AG04449 (cell line): Measurements from ENCODE around the gene MS4A12.
"Not testable (repeated sequence)": the region's sequence is repeated elsewhere in the genome, so short reads cannot be mapped to it uniquely, and the experiment has no call there.

ENCODE experiments used
- CTCF ChIA-PET: fragments of 350-600 bp; formaldehyde crosslinking; extraction: SDS; loops from one replicate; lab custom pipeline; 2021; ENCODE audit warnings: antibody characterized with exemption; lab: Yijun Ruan, JAX
- POLR2A ChIA-PET: fragments of 400-600, 350-600 bp; formaldehyde crosslinking; extraction: SDS; loops from one replicate; lab custom pipeline; 2020; ENCODE audit warnings: antibody characterized with exemption, inconsistent platforms; lab: Yijun Ruan, JAX
- DNase-seq: peaks from one replicate; pipeline ENCODE4 v3.0.0-alpha.2; 2010; ENCODE audit warnings: low read depth, low spot score
- H3K4me3 ChIP-seq: 2 replicates; pipeline ENCODE4 v1.5.1; 2011; ENCODE audit warnings: low read depth, mild to moderate bottlenecking, control low read depth, low read length
- CTCF ChIP-seq: IDR thresholded peaks from one replicate; pipeline ENCODE4 v1.5.1; 2011; ENCODE audit warnings: mild to moderate bottlenecking, moderate library complexity, low read length, control low read depth, inconsistent platforms; ENCODE audit not compliant: insufficient read depth; ENCODE audit errors: missing control alignments

The MS4A12 gene

GRCh38 chr11:60492488-60493009 lies at the start of gene MS4A12:
TSS of gene MS4A12 (plus strand) at chr11:60492778. CDS start at chr11:60497319, 4,541 bp downstream.
- H3K4me3 ChIP-seq = no peak within 1 kb of the TSS
- CTCF ChIA-PET = no interaction called here

GRCh38 chr11:60447070-60447469 lies 45.5 kb upstream of the MS4A12 start:
- DNase-seq = no peak
- POLR2A ChIA-PET = no interaction called here
- CTCF ChIA-PET = no interaction called here
- TF ChIP-seq CTCF = no peak
- no peak overlapping the region for H3K4me3 ChIP-seq

More at GRCh38 chr11:60492488-60493009, at the start of gene MS4A12:
- no peak for TF ChIP-seq CTCF
- DNase-seq = no peak
- POLR2A ChIA-PET = no interaction called here

DNA sequence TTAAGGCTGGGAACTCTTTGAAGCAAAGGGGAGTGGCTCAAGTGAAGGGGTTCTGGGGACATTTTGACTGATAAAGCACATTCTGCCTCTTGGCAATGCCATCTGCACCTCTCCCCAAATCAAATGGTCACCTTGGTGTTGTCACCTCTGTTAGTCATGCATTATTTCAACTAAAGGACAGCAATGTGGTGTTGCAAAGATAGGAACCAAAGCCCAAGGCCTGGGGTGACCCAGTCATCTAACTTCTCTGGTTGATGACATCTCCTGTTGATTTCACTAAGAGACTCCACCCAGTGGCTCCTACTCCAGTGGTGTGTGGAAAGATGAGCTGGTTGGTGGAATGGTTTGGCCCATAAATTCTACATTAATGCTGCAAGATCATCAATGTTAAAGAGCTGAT lies 44.7 kb upstream of the MS4A12 start:
- no peak for TF ChIP-seq CTCF
- ChIA-PET CTCF (no interaction called here), POLR2A (no interaction called here)
- H3K4me3 ChIP-seq = no peak overlapping the region
- DNase-seq = no peak

- CTCF ChIA-PET, H3K4me3 ChIP-seq, DNase-seq, POLR2A ChIA-PET: not testable (repeated sequence)
Measured at GRCh38 chr11:60451185-60451584, 41.4 kb upstream of the MS4A12 start.

DNA sequence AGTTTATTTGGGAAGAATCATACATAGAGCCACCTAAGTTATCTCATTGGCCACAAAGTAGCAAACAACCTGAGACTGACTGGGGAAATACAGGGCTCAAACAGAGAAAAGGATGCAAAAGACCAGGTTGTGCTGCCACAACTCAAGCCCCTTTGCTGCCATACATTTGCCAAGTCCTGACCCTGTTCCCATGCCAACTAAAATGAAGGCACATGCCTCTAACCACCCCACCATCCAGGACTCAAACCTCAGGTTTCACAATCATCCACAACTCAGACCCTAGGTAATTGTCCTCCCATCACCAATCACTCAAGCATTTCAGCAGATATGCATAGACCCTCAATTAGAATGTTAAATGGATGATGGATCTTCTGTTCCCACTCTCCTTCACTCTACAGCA lies 38.4 kb upstream of the MS4A12 start:
- CTCF ChIA-PET = no interaction called here
- no peak overlapping the region for H3K4me3 ChIP-seq
- POLR2A ChIA-PET = no interaction called here
- TF ChIP-seq CTCF = no peak
- DNase-seq = no peak

GRCh38 chr11:60455531-60456042 lies 37.0 kb upstream of the MS4A12 start, which contains the start of gene MS4A1:
TSS of gene MS4A1 (plus strand) at chr11:60455847. CDS start at chr11:60462375, 6,528 bp downstream.
- DNase-seq = no peak
- H3K4me3 ChIP-seq = no peak within 1 kb of the TSS
- ChIA-PET POLR2A (no interaction called here), CTCF (no interaction called here)
- no peak for TF ChIP-seq CTCF

GRCh38 chr11:60457576-60457975 lies 35.0 kb upstream of the MS4A12 start:
- no peak for TF ChIP-seq CTCF

More at GRCh38 chr11:60457576-60457975, 35.0 kb upstream of the MS4A12 start:
- no peak overlapping the region for H3K4me3 ChIP-seq
- no peak for DNase-seq
- CTCF ChIA-PET = no interaction called here
- POLR2A ChIA-PET = no interaction called here
